ENCODE results near the gene B9D2. TPM values are rescaled to one million over a fixed set of nuclear protein-coding genes. Genes with fewer than 3 reads are reported as not detected.
A peak's percentile ranks its signal among the peaks of the same experiment; 100 is the strongest.

Gene B9D2
- total and polyA plus RNA-seq, 2 of the 4 experiments (the other 2 are of a cell fraction), result 6.1 to 9.7 TPM

GRCh38 chr19:41307090-41307875 lies 56.7 kb downstream of the B9D2 start:
- Histone ChIP-seq H4K8ac (ENCODE audit: low read depth in 2 of 2, low read length in 2 of 2) (no peak overlapping the region), H4K5ac (ENCODE audit: low read depth, low read length) (no peak overlapping the region), H3K9me3 (ENCODE audit: control insufficient read depth, insufficient read depth, low read length) (no peaks in the 10 kb centered on the region), H3K36me3 (ENCODE audit: control insufficient read depth, insufficient read depth, low read length) (peaks cover 45% of the 10 kb centered on the region), H3K56ac (ENCODE audit: extremely low read depth, insufficient read depth, low read length) (no peak overlapping the region), H3K79me1 (ENCODE audit: low read depth in 1 of 2, low read length in 2 of 2) (peaks cover 14 to 42% of the 10 kb centered on the region in 2 experiments; a peak in 3 of 4 replicates), H2BK5ac (ENCODE audit: low read depth, low read length, poor library complexity, severe bottlenecking) (no peak overlapping the region), H3K9me1 (ENCODE audit: insufficient read depth, low read length) (no peaks in the 10 kb centered on the region; the same call in 1 of the 2 replicates), H2BK15ac (ENCODE audit: low read depth, low read length) (no peak overlapping the region), H3K9ac (ENCODE audit: low read depth, low read length) (no peak overlapping the region), H4K20me1 (ENCODE audit: insufficient read depth, low read length) (peaks cover 12% of the 10 kb centered on the region; the same call in 1 of the 2 replicates), H3K27ac (ENCODE audit: insufficient read depth, low read length) (no peak overlapping the region), H2AK9ac (replicated peaks; ENCODE audit: low read depth, low read length, poor library complexity) (no peak overlapping the region), H3K4me2 (ENCODE audit: low read depth, low read length) (no peak overlapping the region), H3K4me1 (ENCODE audit: control insufficient read depth, insufficient read depth, low read length) (peaks cover 7% of the 10 kb centered on the region), H3K4me3 (ENCODE audit: insufficient read depth, low read depth, low read length) (no peak overlapping the region), H2AK5ac (ENCODE audit: low read depth, low read length) (no peak overlapping the region), H3K14ac (replicated peaks; ENCODE audit: low read depth, low read length) (no peak overlapping the region), H2BK120ac (ENCODE audit: low read depth, low read length) (no peak overlapping the region), H3K27me3 (ENCODE audit: control insufficient read depth, insufficient read depth, low read length) (no peaks in the 10 kb centered on the region), H2BK20ac (ENCODE audit: low read depth, low read length) (no peak overlapping the region), H2AFZ (replicated peaks; ENCODE audit: low read length, poor library complexity) (no peak overlapping the region), H3K4ac (ENCODE audit: low read depth, low read length) (no peak overlapping the region), H3K23ac (ENCODE audit: low read depth, low read length) (no peak overlapping the region), H4K91ac (ENCODE audit: insufficient read depth, low read depth, low read length) (no peak overlapping the region), H3K18ac (ENCODE audit: low read depth, low read length) (no peak overlapping the region)
- ChIA-PET POLR2A (ENCODE audit: unreplicated experiment) (no interaction called here), CTCF (interaction anchor here (0.6 to 1.7 kb wide), 4 partner anchors 9 to 254 kb away, joined by 3 to 5 read pairs (median 4); no protein-coding TSS in a partner anchor)
- in situ Hi-C loops (cut with MboI; ENCODE audit: low sequenced_read_pairs) (no loop called here), dilution Hi-C loops (cut with HindIII; ENCODE audit: low sequenced_read_pairs, unreplicated experiment) (no loop called here), intact Hi-C loops (cut with micrococcal nuclease) (no loop called here)
- TSS peak; percentile 88 for BruUV-seq (replicated peaks)
- WGBS, 2 experiments (ENCODE audit: extremely low coverage in 2 of 2, insufficient read length in 1 of 2), result 60% methylated on average over 1 of the region's 8 CpGs; no CpG with 5 or more reads in 1 of the 2 experiments
- ATAC-seq (ENCODE audit: low read depth) (no peak), DNase-seq (no peak)
- TF ChIP-seq MAZ (IDR thresholded peaks at IDR 0.05; ENCODE audit: borderline replicate concordance, low read depth, low read length) (no peak), RCOR1 (IDR thresholded peaks at IDR 0.05; ENCODE audit: insufficient replicate concordance, low read length) (no peak), POLR2A (IDR thresholded peaks at IDR 0.05; ENCODE audit: low read depth, low read length) (no peak), CHD1 (IDR thresholded peaks at IDR 0.05; ENCODE audit: low read depth, low read length) (no peak), USF2 (IDR thresholded peaks at IDR 0.05; ENCODE audit: low read depth, low read length) (no peak), CEBPB (IDR thresholded peaks at IDR 0.05; ENCODE audit: low read depth, low read length) (no peak), FOS (IDR thresholded peaks at IDR 0.05; ENCODE audit: low read depth, low read length) (no peak), BHLHE40 (IDR thresholded peaks at IDR 0.05; ENCODE audit: low read depth, low read length) (no peak), MAFK (IDR thresholded peaks at IDR 0.05; ENCODE audit: low read depth, low read length) (no peak), MXI1 (IDR thresholded peaks at IDR 0.05; ENCODE audit: borderline replicate concordance, low read depth, low read length) (no peak), RAD21 (IDR thresholded peaks at IDR 0.05; ENCODE audit: low read length) (no peak), SMC3 (IDR thresholded peaks at IDR 0.05; ENCODE audit: low read depth, low read length) (no peak), RFX5 (IDR thresholded peaks at IDR 0.05; ENCODE audit: low read depth, low read length) (no peak)
- TF ChIP-seq, protein P1, sequence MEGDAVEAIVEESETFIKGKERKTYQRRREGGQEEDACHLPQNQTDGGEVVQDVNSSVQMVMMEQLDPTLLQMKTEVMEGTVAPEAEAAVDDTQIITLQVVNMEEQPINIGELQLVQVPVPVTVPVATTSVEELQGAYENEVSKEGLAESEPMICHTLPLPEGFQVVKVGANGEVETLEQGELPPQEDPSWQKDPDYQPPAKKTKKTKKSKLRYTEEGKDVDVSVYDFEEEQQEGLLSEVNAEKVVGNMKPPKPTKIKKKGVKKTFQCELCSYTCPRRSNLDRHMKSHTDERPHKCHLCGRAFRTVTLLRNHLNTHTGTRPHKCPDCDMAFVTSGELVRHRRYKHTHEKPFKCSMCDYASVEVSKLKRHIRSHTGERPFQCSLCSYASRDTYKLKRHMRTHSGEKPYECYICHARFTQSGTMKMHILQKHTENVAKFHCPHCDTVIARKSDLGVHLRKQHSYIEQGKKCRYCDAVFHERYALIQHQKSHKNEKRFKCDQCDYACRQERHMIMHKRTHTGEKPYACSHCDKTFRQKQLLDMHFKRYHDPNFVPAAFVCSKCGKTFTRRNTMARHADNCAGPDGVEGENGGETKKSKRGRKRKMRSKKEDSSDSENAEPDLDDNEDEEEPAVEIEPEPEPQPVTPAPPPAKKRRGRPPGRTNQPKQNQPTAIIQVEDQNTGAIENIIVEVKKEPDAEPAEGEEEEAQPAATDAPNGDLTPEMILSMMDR (conservative IDR thresholded peaks at IDR 0.05; ENCODE audit: low read depth, low read length), result no peak
- TF ChIP-seq, protein P2, sequence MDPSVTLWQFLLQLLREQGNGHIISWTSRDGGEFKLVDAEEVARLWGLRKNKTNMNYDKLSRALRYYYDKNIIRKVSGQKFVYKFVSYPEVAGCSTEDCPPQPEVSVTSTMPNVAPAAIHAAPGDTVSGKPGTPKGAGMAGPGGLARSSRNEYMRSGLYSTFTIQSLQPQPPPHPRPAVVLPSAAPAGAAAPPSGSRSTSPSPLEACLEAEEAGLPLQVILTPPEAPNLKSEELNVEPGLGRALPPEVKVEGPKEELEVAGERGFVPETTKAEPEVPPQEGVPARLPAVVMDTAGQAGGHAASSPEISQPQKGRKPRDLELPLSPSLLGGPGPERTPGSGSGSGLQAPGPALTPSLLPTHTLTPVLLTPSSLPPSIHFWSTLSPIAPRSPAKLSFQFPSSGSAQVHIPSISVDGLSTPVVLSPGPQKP (IDR thresholded peaks at IDR 0.05; ENCODE audit: borderline replicate concordance, low read depth, low read length), result no peak

Measured in IMR-90 (cell line).